Thoracic aorta (tissue), 2 donors: ENCODE measurements around the gene DNM3. TPM values are rescaled to one million over a fixed set of nuclear protein-coding genes. Genes with fewer than 3 reads are reported as not detected.

Source experiments
- ATAC-seq: fragments of 150-250 bp; one replicate; pipeline ENCODE4 v1.8.0; 2017; ENCODE audit warnings: low read depth; ENCODE audit not compliant: insufficient number of reproducible peaks, low FRiP score
- DNase-seq: peaks from one replicate; pipeline ENCODE4 v3.0.0-alpha.2; 2020; ENCODE audit warnings: low spot score
- H3K27ac ChIP-seq, 2 donors: fragments of 200-600 bp; sonication (generic); 1 replicate in 1 of 2; 2 replicates in 1 of 2; pipeline ENCODE4 v1.5.1; 2016; ENCODE audit warnings: mild to moderate bottlenecking in 2 of 2, moderate library complexity in 2 of 2
- H3K27me3 ChIP-seq: fragments of 200-600 bp; sonication (generic); replicated peaks from 2 replicates; pipeline ENCODE4 v1.6.0; 2016; ENCODE audit warnings: mild to moderate bottlenecking; ENCODE audit not compliant: insufficient read depth
- H3K36me3 ChIP-seq: fragments of 200-600 bp; sonication (generic); one replicate; pipeline ENCODE4 v1.5.1; 2016
- H3K4me1 ChIP-seq, 2 donors: fragments of 200-600 bp; sonication (generic); 1 replicate in 1 of 2; 2 replicates in 1 of 2; pipeline versions ENCODE4 v1.5.1 to v1.6.0; 2016; ENCODE audit warnings: low read depth in 2 of 2, mild to moderate bottlenecking in 1 of 2; ENCODE audit not compliant: control insufficient read depth in 1 of 2
- H3K4me3 ChIP-seq: fragments of 200-600 bp; sonication (generic); 2 replicates; pipeline ENCODE4 v1.5.1; 2016; ENCODE audit warnings: mild to moderate bottlenecking
- H3K9me3 ChIP-seq: fragments of 200-600 bp; sonication (generic); 2 replicates; pipeline ENCODE4 v1.5.1; 2016
- total RNA-seq, 2 donors: library from RNA; depleted of rRNA; stranded (reverse); fragments of >200 nt; gene quantifications; one replicate each; pipeline versions ENCODE4 v1.1.0 to v1.2.3, GENCODE V29; 2016
- TF ChIP-seq, protein P1 (sequence below): fragments of 200-600 bp; sonication (generic); IDR thresholded peaks from one replicate; pipeline ENCODE4 v1.5.1; 2019; ENCODE audit warnings: antibody characterized with exemption

The DNM3 gene
- total RNA-seq, 2 donors from 2014 or later = 5.8 to 7.5 TPM

GRCh38 chr1:171849245-171849898, 8.1 kb downstream of the DNM3 start:
- Histone ChIP-seq H3K4me3 (no peak overlapping the region), H3K36me3 (no peaks in the 10 kb centered on the region), H3K27ac (no peak overlapping the region), H3K9me3 (no peaks in the 10 kb centered on the region), H3K27me3 (no peaks in the 10 kb centered on the region), H3K4me1 (no peaks in the 10 kb centered on the region)
- TF ChIP-seq, protein P1, sequence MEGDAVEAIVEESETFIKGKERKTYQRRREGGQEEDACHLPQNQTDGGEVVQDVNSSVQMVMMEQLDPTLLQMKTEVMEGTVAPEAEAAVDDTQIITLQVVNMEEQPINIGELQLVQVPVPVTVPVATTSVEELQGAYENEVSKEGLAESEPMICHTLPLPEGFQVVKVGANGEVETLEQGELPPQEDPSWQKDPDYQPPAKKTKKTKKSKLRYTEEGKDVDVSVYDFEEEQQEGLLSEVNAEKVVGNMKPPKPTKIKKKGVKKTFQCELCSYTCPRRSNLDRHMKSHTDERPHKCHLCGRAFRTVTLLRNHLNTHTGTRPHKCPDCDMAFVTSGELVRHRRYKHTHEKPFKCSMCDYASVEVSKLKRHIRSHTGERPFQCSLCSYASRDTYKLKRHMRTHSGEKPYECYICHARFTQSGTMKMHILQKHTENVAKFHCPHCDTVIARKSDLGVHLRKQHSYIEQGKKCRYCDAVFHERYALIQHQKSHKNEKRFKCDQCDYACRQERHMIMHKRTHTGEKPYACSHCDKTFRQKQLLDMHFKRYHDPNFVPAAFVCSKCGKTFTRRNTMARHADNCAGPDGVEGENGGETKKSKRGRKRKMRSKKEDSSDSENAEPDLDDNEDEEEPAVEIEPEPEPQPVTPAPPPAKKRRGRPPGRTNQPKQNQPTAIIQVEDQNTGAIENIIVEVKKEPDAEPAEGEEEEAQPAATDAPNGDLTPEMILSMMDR = no peak
- ATAC-seq = no peak
- no peak for DNase-seq

GRCh38 chr1:171850651-171851350, 9.5 kb downstream of the DNM3 start:
- no peak overlapping the region for H3K27ac ChIP-seq
- no peak for ATAC-seq
- no peak for DNase-seq

DNA sequence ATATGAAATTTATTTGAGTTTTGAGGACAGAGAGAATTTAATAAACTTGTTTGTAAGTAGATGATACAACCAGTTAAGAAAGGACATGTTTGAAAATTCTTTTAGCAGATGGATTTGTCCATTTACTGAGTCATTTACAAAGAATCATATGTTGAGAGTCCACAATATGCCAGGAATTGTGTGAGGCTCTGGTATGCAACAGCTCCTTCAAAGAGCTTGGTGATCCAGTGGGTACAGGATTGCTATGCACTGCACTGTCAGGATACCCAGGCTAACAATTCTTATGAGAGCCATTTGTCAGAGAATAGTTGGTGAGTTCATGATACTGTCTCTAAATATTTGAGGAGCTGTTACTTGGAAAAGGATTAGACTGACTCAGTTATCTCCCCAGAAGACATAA, 11.0 kb downstream of the DNM3 start:
- Histone ChIP-seq H3K27ac (no peak overlapping the region), H3K36me3 (no peaks in the 10 kb centered on the region), H3K9me3 (no peaks in the 10 kb centered on the region), H3K4me3 (no peak overlapping the region), H3K4me1 (no peaks in the 10 kb centered on the region), H3K27me3 (no peaks in the 10 kb centered on the region)
- ATAC-seq (no peak), DNase-seq (no peak)
- TF ChIP-seq, protein P1 = no peak

More at GRCh38 chr1:171850651-171851350, 9.5 kb downstream of the DNM3 start:
- H3K4me1 ChIP-seq = no peaks in the 10 kb centered on the region
- no peaks in the 10 kb centered on the region for H3K27me3 ChIP-seq
- no peaks in the 10 kb centered on the region for H3K36me3 ChIP-seq
- H3K4me3 ChIP-seq = no peak overlapping the region
- TF ChIP-seq, protein P1 = no peak
- no peaks in the 10 kb centered on the region for H3K9me3 ChIP-seq

- Histone ChIP-seq H3K9me3 (no peaks in the 10 kb centered on the region), H3K27me3 (no peaks in the 10 kb centered on the region), H3K4me1 (no peaks in the 10 kb centered on the region), H3K4me3 (no peak overlapping the region), H3K36me3 (no peaks in the 10 kb centered on the region), H3K27ac (no peak overlapping the region)
- DNase-seq = no peak
- ATAC-seq = no peak
- TF ChIP-seq, protein P1 = no peak
Measured at GRCh38 chr1:171855381-171855780, 14.1 kb downstream of the DNM3 start.

DNA sequence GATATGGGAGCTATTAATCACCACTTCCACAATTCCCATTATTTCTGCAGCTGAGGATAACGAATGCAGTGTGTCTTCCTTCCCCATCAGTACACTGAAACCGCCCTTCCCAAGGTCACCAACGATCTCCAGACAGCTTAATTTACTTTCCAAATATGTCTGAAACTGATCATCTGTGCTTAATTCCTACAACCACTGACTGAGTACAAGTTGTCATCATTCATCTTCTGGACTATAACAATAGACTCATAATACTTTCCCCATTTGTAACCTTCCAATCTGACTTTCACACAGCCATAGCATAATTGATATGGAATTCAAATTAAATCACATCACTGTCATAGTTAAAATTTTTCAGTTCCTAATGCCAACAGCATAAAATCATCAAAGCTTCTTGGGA, 17.4 kb downstream of the DNM3 start:
- TF ChIP-seq, protein P1 = no peak
- ATAC-seq = no peak
- Histone ChIP-seq H3K27ac (no peak overlapping the region), H3K27me3 (no peaks in the 10 kb centered on the region), H3K9me3 (no peaks in the 10 kb centered on the region), H3K4me1 (no peaks in the 10 kb centered on the region), H3K4me3 (no peak overlapping the region), H3K36me3 (no peaks in the 10 kb centered on the region)
- no peak for DNase-seq
